ENCODE results near the gene FANCG.
A peak's percentile ranks its signal among the peaks of the same experiment; 100 is the strongest.

The FANCG gene

GRCh38 chr9:35057271-35057620 is 22.5 kb downstream of the FANCG start:
- no peak for DNase-seq

GRCh38 chr9:35056571-35057270 is 23.0 kb downstream of the FANCG start:
- DNase-seq, result no peak

- DNase-seq, result no peak
These were observed 24.7 kb downstream of the FANCG start for GRCh38 chr9:35054871-35055644.

- DNase-seq, result no peak
These were observed 25.4 kb downstream of the FANCG start for GRCh38 chr9:35054185-35054835.

GRCh38 chr9:35051069-35051967 is 28.4 kb downstream of the FANCG start:
- DNase-seq, result peak; percentile 44 to 57

- no peak for DNase-seq
These were observed 31.2 kb downstream of the FANCG start for GRCh38 chr9:35048511-35048910.

GRCh38 chr9:35044071-35044470 is 35.7 kb downstream of the FANCG start:
- no peak for DNase-seq

GRCh38 chr9:35042891-35043545 is 36.7 kb downstream of the FANCG start:
- DNase-seq, result no peak

- DNase-seq, result no peak
These were observed 37.6 kb downstream of the FANCG start for GRCh38 chr9:35042081-35042604.

- DNase-seq, result peak; percentile 35 to 44
These were observed 43.7 kb downstream of the FANCG start for GRCh38 chr9:35035851-35036701.

- no peak for DNase-seq
These were observed 46.6 kb downstream of the FANCG start for GRCh38 chr9:35033101-35033500.

- no peak for DNase-seq
These were observed 49.9 kb downstream of the FANCG start for GRCh38 chr9:35029852-35030251.

GRCh38 chr9:35029241-35029640 is 50.5 kb downstream of the FANCG start:
- no peak for DNase-seq

GRCh38 chr9:35028341-35028740 is 51.4 kb downstream of the FANCG start:
- DNase-seq, result no peak

- DNase-seq, result no peak
These were observed 51.9 kb downstream of the FANCG start for GRCh38 chr9:35027860-35028259.

GRCh38 chr9:35027374-35027773 is 52.4 kb downstream of the FANCG start:
- no peak for DNase-seq

- no peak for DNase-seq
These were observed 53.1 kb downstream of the FANCG start for GRCh38 chr9:35026671-35027070.

Measured in CD4-positive, alpha-beta T cell treated with Interleukin-4 for 1 hour (primary cell).